HEK293T (cell line): ENCODE data around the gene TMEM145.

Experiments
- ARNT ChIP-seq: fragments of 450-650 bp; IDR thresholded peaks from 2 replicates; pipeline ENCODE4 v1.6.1; 2017; ENCODE audit warnings: mild to moderate bottlenecking
- BHLHE40 ChIP-seq: fragments of 450-650 bp; IDR thresholded peaks from 2 replicates; pipeline ENCODE4 v1.6.1; 2016; ENCODE audit warnings: mild to moderate bottlenecking, moderate library complexity, borderline replicate concordance
- FOXA1 ChIP-seq: fragments of 450-650 bp; IDR thresholded peaks from 2 replicates; pipeline ENCODE4 v1.6.1; 2016; ENCODE audit warnings: mild to moderate bottlenecking
- FOXM1 ChIP-seq: fragments of 450-650 bp; IDR thresholded peaks from 2 replicates; pipeline ENCODE4 v1.6.1; 2017; ENCODE audit warnings: mild to moderate bottlenecking, borderline replicate concordance
- SUZ12 ChIP-seq: fragments of 450-650 bp; IDR thresholded peaks from 2 replicates; pipeline ENCODE4 v1.6.1; 2016; ENCODE audit warnings: mild to moderate bottlenecking
- ZNF384 ChIP-seq: fragments of 450-650 bp; IDR thresholded peaks from 2 replicates; pipeline ENCODE4 v1.6.1; 2016

GRCh38 chr19:42292042-42292960 is 20.8 kb upstream of the TMEM145 start:
- TF ChIP-seq FOXA1 = no peak
- TF ChIP-seq SUZ12 = no peak
- TF ChIP-seq BHLHE40 = no peak
- no peak for TF ChIP-seq ZNF384
- no peak for TF ChIP-seq FOXM1
- no peak for TF ChIP-seq ARNT
